ENCODE results near the gene CDCA8.
A peak's percentile ranks its signal among the peaks of the same experiment; 100 is the strongest.
"Not testable (repeated sequence)": the region's sequence is repeated elsewhere in the genome, so short reads cannot be mapped to it uniquely, and the experiment has no call there.

Gene CDCA8

GRCh38 chr1:37718901-37719571 is 26.7 kb downstream of the CDCA8 start:
- DNase-seq: no peak

GRCh38 chr1:37719572-37720195 is 27.4 kb downstream of the CDCA8 start:
- DNase-seq: no peak

DNA sequence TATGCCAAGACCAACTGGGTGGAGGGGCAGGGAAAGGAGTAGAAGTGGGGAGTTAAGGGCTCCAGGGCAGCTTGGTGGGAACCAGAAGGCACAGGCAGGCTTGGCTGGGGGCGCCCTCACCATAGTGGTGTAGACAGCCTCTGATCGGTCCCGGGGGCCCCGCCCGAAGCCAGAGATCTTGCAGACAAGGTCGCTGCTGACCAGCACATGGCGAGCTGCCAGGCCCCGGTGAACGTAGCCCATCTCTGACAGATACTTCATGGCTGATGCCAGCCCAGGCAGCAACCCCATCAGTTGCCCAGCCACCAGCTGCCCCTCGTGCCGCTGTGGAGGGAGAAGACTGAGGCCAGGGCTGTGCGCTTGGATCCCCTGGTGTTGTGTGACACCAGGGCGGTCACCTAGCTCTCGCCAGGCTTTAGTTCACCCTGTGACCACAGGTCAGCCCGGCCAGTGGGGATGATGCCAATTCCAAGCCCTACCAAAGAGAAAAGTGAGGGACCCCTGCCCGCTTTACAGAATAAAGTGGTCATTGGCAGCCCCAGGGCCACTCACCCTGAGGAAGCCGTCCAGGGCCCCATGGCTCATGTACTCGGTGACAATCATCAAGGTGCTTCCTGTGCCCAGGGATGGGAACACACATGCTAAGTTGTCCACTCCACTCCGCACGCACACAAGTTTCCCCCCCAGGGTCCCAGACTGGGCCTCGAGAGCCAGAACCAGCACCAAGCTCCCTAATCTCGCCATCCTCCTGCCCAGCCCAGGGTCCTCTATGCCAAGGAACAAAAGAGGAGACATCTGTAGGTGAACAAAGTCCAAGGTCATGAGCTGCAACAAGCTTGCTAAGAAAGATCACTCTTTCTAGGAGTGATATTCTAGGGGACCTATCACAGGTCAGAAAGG is 28.2 kb downstream of the CDCA8 start:
- DNase-seq: no peak

- no peak for DNase-seq
These were observed 29.2 kb downstream of the CDCA8 start for GRCh38 chr1:37721565-37721964.

DNA sequence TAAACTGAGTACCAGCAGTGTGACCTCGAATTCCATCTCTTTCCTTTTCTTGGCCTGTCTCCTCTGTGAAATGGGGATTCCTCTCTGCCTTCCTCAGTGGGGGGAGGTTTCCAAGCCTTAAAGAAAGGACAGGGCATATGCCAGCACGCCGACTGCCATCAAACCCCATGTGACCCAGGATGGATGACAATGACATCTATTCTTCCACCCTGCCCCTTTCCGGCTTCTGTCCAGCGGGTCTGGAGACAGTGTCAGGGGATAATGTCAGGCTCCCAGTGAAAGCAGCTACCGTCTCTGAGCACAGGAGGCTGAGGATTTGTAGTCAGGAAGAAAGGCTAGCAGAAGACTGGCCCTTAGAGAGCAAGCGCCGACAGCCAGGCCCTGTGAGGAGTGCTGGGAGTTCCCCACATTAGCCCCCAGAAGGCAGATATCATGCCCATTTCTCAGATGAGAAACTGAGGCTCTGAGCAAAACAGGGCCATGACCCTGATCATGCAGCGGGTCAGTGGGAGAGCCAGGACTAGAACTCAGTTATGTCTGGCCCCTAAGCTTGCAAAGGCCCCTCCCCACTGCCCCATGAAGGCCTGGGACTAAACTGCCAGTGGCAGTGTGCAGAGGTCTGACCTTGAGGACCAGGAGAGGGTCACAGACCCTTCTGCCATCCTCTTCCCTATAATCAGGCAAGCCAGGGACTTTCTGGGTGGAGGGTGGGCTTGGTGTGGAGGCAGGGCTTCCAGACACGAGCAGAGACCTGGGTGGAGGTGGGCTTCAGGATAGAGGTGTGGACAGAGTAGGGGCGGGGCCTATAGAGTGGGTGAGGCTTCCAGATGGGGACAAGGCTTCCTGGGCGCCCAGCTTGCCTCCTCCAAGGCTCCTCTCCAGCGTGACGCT is 30.1 kb downstream of the CDCA8 start:
- no peak for DNase-seq

DNA sequence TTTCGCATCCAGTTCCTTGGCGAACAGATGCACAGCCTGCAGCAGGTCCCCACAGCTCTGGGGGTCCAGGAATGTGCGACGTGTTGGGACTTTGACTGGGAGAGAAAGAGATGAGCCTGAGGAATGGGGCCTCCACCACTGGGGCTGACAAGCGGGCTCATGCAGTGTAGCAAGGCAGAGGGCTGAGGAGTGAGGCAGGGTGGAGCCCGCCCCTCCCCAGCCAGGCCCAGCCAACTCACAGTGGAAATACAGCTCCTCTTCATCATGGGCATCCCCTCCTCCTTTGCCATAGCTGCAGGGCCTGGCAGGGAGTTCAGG is 30.7 kb downstream of the CDCA8 start:
- no peak for DNase-seq

- no peak for DNase-seq
These were observed 31.2 kb downstream of the CDCA8 start for GRCh38 chr1:37723390-37724078.

DNA sequence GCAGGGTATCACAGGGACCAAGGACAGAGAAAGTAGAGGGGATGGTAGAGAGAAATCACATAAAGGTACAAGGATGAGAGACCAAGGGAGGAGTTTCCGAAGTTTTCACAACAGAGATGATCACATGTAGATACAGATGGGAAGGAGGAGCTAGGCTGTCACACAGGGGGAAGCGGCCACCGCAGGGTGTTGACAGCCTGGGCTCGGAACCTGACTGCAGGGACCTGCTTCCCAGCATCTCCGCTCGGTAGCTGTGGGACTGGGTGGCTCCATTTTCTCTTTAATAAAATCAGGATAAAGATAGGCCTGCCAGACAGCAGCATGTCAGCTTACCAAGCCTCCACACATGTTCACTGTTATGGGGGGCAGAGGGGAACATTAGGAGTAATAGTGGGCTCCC is 32.3 kb downstream of the CDCA8 start:
- DNase-seq: no peak

- DNase-seq: no peak
These were observed 33.7 kb downstream of the CDCA8 start for GRCh38 chr1:37725851-37726613.

DNA sequence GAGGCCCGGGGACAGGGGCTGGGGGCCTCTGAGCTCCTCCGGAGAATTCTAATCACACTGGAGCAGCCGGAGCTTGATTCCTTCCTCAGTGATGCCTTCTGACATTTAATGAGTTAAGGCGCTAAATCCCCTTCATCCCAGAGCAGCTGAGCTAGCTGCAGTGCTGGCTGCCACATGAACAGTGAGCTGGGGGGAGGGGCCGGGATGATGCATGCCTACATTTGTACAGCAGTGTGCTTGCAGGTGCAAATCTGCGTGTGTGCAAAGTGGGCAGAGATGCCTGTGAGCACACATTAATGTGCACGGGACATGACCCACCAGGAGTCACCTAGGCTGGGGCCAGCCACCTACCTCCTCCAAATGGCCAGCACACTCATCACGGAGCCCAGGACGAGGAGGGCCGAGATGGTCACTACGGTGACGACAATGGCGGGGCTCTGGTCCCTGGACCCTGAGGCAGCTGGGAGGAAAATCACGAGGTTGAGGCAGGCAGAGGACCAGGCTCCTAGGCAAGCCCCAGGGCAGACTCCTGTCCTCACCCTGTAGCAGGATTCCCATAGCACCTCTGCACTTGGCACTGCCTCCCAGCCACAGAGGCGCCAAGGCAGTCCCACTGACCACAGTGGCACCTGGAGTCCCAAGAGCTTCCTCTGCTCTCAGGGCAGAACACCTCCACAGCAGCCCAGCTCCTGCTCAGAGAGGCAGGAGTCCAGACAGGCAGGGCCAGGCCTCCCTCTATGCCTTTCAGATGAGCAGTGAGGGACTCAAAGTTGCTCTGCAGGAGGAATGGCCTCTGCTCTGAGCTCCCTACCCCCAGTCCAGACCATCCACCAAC is 34.7 kb downstream of the CDCA8 start:
- DNase-seq: no peak

- DNase-seq: no peak
These were observed 36.1 kb downstream of the CDCA8 start for GRCh38 chr1:37728416-37728815.

DNA sequence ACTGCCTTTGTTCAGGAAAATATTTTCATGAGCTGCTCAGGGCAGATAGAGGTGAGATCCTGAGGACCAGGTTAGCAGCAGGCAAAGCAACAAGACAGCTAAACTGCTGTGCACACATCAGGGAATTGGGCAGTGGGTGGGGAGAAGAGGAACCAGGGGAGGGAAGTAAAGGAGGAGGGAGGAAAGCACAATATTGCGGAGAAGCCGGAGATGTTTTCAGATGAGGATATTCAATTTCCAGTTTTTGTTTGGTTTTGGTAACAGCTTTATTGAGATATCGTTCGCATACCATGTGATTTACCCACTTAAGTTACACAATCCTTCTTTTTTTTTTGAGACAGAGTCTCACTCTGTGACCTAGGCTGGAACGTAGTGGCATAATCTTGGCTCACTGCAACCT is 38.1 kb downstream of the CDCA8 start:
- peak; percentile 57 to 64 (median 60) for DNase-seq

GRCh38 chr1:37731312-37732019 is 39.1 kb downstream of the CDCA8 start:
- peak; percentile 58 to 77 (median 66) for DNase-seq

- DNase-seq: no peak
These were observed 39.9 kb downstream of the CDCA8 start for GRCh38 chr1:37732111-37732780.

DNA sequence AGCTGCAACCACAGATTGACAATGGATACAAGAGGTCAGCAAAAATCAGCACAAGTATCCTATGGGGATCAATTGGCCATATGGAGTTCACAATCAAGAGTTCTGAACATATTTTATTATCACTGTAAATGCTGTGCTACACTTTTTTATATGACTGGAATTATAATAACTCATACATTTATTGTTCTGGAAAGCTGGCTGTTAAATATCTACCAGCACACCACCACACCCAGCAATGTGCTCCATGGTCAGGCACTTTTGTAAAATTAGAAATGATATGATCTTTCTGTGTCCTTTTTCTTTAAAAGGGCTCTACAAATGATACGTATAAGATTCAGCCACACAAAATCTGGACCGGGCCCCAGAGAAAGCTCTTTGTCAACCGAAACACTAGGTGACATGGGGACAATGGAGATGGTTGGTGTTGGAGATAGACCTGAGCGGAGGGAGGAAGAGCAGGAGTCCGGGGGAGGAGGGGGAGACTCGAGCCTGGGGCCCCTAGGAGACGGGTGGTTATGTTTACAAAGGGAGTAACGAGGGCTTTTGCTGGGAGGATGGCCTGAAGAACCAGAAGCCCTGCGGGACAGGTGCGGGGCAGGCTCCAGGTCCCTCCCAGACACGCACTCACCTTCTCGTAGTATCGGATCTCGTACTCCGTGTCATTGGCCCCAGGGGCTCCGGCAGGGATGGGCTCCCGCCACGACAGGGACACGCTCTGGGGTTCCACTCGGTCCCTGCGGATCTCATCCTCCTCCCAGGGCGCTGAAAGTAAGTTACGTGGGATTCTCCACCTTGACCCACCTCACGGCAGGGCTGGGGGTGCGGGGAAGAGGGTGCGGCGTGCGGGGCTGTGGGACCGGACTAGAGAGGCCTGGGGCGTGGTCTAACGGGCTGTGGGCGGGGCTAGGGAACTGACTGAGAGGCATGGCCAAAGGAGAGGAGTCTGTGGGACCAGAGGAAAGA is 42.6 kb downstream of the CDCA8 start:
- DNase-seq: peak in 2 of 3 donors; percentile 20 to 47

DNA sequence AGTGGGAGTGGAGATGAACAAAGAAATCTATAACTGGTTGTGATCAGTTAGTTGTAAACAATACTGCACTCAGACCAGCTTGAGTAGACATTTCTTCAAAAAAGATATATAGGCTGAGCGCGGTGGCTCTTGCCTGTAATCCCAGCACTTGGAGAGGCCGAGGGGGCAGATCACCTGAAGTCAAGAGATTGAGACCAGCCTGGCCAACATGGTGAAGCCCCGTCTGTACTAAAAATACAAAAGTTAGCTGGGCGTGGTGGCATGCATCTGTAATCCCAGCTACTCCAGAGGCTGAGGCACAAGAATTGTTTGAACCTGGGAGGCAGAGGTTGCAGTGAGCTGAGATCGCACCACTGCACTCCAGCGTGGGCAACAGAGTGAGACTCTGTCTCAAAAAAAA is 45.7 kb downstream of the CDCA8 start:
- not testable (repeated sequence) for DNase-seq

GRCh38 chr1:37738619-37739018 is 46.3 kb downstream of the CDCA8 start:
- DNase-seq: not testable (repeated sequence)

GRCh38 chr1:37739222-37739621 is 46.9 kb downstream of the CDCA8 start:
- no peak for DNase-seq
